Measurements from ENCODE around the gene IL22RA2. TPM values are rescaled to one million over a fixed set of nuclear protein-coding genes. Genes with fewer than 3 reads are reported as not detected.

Gene IL22RA2
- total RNA-seq, 1 donor from 2014 or later, result not detected

GRCh38 chr6:137097526-137097925 is 75.9 kb downstream of the IL22RA2 start:
- intact Hi-C loops (cut with micrococcal nuclease), result loop anchor here (10.0 kb wide), 1 partner anchor 453 kb away; no protein-coding TSS in a partner anchor
- Mint-ChIP-seq H3K36me3 (ENCODE audit: low read depth) (no peaks in the 10 kb centered on the region), H3K27ac (peak overlapping the region; percentile 79), H3K4me3 (peak overlapping the region; percentile 41), H3K4me1 (peaks cover 93% of the 10 kb centered on the region), H3K9me3 (peaks cover 2% of the 10 kb centered on the region), H3K27me3 (no peaks in the 10 kb centered on the region)
- TF ChIP-seq CTCF (IDR thresholded peaks at IDR 0.05), result no peak
- ChIA-PET POLR2A (interaction anchor here (0.6 to 4.2 kb wide), 9 partner anchors 9 to 331 kb away, joined by 3 to 33 read pairs (median 5); no protein-coding TSS in a partner anchor), CTCF (interaction anchor here (0.6 to 6.2 kb wide), 7 partner anchors 9 to 319 kb away, joined by 3 to 102 read pairs (median 4); no protein-coding TSS in a partner anchor)
- ATAC-seq (ENCODE audit: low read depth), result no peak
- no peak for DNase-seq

- DNase-seq (no peak), ATAC-seq (ENCODE audit: low read depth) (no peak)
- intact Hi-C loops (cut with micrococcal nuclease), result loop anchor here (10.0 kb wide), 1 partner anchor 452 kb away; no protein-coding TSS in a partner anchor
- Mint-ChIP-seq H3K4me3 (peak overlapping the region; percentile 41), H3K4me1 (peaks cover 88% of the 10 kb centered on the region), H3K9me3 (no peaks in the 10 kb centered on the region), H3K27ac (peak overlapping the region; percentile 79), H3K27me3 (no peaks in the 10 kb centered on the region), H3K36me3 (ENCODE audit: low read depth) (no peaks in the 10 kb centered on the region)
- no peak for TF ChIP-seq CTCF (IDR thresholded peaks at IDR 0.05)
- CTCF ChIA-PET, result interaction anchor here (0.6 to 6.2 kb wide), 8 partner anchors 9 to 217 kb away, joined by 3 to 102 read pairs (median 4); no protein-coding TSS in a partner anchor
- POLR2A ChIA-PET, result interaction anchor here (1.0 to 4.2 kb wide), 7 partner anchors 10 to 126 kb away, joined by 3 to 44 read pairs (median 7); no protein-coding TSS in a partner anchor
Measured at GRCh38 chr6:137097057-137097456, 76.4 kb downstream of the IL22RA2 start.

GRCh38 chr6:137095651-137096238 is 77.7 kb downstream of the IL22RA2 start:
- Mint-ChIP-seq H3K4me3 (peak overlapping the region; percentile 60), H3K27ac (peak overlapping the region; percentile 93), H3K4me1 (peaks cover 75% of the 10 kb centered on the region), H3K9me3 (no peaks in the 10 kb centered on the region), H3K27me3 (no peaks in the 10 kb centered on the region), H3K36me3 (ENCODE audit: low read depth) (no peaks in the 10 kb centered on the region)
- POLR2A ChIA-PET, result interaction anchor here (0.5 to 4.2 kb wide), 10 partner anchors 7 to 218 kb away, joined by 3 to 44 read pairs (median 7); no protein-coding TSS in a partner anchor
- intact Hi-C loops (cut with micrococcal nuclease), result loop anchor here (1.0 to 10.0 kb wide), 5 partner anchors 8 to 451 kb away; no protein-coding TSS in a partner anchor
- ATAC-seq (ENCODE audit: low read depth) (peak; percentile 83), DNase-seq (no peak)
- CTCF ChIA-PET, result interaction anchor here (0.6 to 6.2 kb wide), 24 partner anchors 10 to 546 kb away, joined by 3 to 102 read pairs (median 4); no protein-coding TSS in a partner anchor
- TF ChIP-seq CTCF (IDR thresholded peaks at IDR 0.05), result no peak

- no peaks in the 10 kb centered on the region for H3K27me3 Mint-ChIP-seq
- ChIA-PET POLR2A (interaction anchor here (1.0 to 4.2 kb wide), 9 partner anchors 8 to 303 kb away, joined by 3 to 44 read pairs (median 8); partner anchors contain the start of gene MAP3K5), CTCF (interaction anchor here (0.9 to 6.2 kb wide), 36 partner anchors 11 to 547 kb away, joined by 3 to 102 read pairs (median 8); no protein-coding TSS in a partner anchor)
- H3K4me3 Mint-ChIP-seq, result peak overlapping the region; percentile 60
- intact Hi-C loops (cut with micrococcal nuclease), result loop anchor here (1.0 to 10.0 kb wide), 5 partner anchors 8 to 450 kb away; no protein-coding TSS in a partner anchor
- no peaks in the 10 kb centered on the region for H3K36me3 Mint-ChIP-seq (ENCODE audit: low read depth)
- peaks cover 68% of the 10 kb centered on the region for H3K4me1 Mint-ChIP-seq
- ATAC-seq (ENCODE audit: low read depth) (no peak), DNase-seq (no peak)
- TF ChIP-seq CTCF (IDR thresholded peaks at IDR 0.05), result no peak
- no peaks in the 10 kb centered on the region for H3K9me3 Mint-ChIP-seq
- peak overlapping the region; percentile 93 for H3K27ac Mint-ChIP-seq
Measured at GRCh38 chr6:137095093-137095492, 78.4 kb downstream of the IL22RA2 start.

Measured in activated B cell treated with CpG ODN at 0.5 μM for 24 hours (primary cell).